IPS-NIHi7 (cell line): ENCODE data around the gene POLR2C.

Experiments used
- DNase-seq: peaks from one replicate; pipeline ENCODE4 v3.0.0; 2012; ENCODE audit warnings: mixed read lengths; ENCODE audit errors: extremely low spot score

The POLR2C gene

DNA sequence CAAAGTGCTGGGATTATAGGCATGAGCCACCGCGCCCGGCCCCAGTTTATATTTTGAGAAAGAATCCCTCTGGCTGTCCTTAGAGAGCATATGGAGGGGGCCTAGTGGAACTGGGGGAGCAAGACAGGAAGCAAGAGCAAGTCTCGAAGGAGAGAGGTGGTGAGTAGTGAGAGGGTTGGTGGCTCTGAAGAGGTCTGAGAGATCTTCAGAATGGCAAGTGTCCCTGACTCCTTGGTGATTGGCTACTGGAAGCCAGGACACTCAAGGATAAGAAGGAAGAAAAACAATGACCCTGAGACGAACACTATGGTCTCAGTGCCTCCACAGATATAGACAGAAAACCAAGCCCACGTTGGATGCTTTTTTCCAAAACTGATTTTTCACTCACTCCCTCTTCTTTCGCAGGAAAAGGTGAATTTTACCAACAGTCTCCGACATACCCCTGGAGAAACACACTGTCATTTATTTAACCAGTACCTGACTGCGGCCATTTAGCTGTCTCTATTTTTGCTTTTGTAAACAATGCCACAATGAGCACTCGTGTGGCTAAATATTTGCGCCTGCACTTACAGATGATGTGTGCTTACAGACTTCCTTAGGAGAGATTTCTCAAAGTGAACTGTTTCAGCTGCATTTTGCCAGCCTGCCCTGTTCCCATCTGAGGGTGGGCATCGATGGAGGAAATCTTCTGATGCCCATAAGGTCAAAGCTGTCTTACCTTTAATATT, 39.7 kb downstream of the POLR2C start:
- no peak for DNase-seq

DNA sequence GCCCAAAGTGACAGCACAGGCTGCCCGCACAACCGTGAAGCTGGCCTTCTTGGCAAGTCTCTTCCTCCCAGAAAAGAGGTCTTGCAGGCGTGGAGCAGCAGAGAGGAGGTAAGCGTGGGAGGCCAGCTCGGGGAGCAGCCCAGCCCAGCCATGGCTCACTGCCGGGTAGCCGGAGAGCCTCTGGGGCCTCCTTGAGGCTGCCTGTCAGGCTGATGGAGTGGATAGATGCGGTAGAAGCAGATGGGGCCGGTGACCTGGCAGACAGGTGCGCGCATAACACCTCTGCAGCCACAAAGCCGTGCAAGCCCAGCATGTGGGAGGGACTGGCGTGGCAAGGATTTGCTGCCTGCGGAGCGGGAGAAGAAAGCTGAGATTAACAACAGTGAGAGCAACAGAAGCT, 40.9 kb downstream of the POLR2C start:
- no peak for DNase-seq

DNA sequence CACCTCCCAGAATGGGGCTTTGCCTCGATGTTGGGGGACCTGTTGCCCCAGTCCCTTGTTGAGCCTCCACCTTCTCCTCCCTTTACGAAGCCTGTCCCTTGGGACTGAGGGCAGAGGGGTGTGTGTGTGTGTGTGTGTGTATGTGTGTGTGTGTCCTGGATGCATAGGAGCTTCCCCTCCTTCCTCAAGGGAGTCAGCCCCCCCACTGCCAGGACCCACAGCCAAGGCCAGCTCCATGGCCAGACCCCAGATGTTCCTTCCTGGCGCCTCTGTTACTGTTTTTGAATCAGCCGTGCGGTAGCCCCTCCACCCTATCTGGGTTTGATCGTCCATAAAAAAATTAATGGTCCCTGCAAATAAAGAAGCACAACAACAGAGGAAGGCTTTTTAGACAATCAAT, 41.5 kb downstream of the POLR2C start:
- DNase-seq, result no peak

DNA sequence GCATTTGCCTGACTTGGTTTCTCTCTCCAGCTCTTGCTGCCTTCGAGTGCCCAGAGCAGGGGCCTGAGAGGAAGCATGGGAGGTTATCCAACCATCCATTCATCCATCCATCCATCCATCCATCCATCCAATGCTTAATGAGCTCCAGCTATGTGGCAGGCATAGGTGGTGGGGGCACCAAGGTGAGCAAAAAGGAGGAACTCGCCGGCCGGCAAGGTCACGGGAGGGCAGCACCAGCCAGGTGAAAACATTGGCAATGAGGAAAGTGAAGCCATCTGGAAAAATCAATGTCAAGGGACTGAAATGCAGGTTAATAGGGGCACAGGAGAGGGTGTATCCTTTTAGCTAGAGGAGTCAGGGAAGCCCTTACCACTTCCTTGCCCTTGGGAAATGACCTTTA, 42.0 kb downstream of the POLR2C start:
- DNase-seq, result no peak

DNA sequence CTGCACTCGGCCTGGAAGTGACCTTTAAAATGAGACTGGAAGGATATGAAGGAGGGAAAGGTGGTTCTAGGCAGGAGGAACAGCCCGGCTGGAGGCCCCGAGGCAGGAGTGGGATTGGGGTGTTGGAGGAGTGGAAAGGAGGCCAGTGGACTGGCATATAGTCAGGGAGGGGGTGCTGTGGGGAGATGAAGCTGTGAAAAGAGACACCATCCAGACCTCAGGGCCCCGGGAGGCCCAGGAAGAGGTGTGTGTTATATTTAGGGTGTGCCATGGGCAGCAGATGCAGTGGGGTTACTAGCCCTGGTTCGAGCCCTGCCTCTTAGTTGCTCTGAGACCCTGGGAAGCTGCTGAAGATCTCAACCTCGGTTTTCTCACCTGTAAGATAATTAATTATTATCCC, 42.7 kb downstream of the POLR2C start:
- DNase-seq, result no peak

DNA sequence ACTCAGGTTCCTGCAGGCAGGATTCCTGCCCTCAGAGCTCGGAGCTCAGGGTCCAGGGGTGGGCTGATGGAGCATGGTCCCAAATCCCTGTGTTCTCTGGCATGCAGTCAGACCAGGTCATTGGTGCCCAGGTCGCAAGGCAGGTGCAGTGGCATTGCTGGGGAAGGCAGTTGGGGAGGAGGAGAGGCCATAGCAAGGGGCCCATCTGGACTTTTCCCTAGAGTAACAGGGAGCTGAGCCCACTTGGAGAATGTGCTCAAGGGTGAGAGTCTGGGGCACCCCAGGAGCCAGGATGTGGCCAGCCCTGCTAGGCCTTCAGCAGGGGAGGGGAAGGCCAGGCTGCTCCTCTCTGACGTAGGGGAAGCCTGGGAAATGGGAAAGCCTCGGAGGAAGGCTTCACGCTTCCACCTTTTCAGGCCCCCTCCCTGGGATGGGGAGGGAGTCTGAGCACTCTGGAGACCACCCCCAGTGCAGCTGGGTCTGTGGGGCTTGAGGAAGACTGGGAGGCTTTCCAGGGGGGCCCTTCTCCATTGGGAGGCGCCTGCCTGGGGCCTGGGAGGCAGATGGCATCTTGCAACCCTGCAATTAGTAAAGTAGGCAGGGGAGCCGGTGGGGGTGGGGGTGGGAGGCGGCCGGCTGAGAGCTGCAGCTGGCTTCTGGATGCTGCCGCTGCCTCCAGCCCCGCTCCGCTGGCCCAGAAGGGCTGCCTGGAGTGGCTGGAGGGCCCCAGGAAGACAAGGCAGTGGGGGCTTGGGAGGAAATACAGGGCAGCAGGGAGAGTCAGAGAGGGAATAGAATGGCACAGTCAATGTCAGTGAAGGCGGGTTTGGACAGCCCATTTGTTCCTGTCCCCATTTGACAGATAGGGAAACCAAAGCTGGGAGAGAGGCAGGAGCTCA, 44.9 kb downstream of the POLR2C start:
- DNase-seq, result no peak

DNA sequence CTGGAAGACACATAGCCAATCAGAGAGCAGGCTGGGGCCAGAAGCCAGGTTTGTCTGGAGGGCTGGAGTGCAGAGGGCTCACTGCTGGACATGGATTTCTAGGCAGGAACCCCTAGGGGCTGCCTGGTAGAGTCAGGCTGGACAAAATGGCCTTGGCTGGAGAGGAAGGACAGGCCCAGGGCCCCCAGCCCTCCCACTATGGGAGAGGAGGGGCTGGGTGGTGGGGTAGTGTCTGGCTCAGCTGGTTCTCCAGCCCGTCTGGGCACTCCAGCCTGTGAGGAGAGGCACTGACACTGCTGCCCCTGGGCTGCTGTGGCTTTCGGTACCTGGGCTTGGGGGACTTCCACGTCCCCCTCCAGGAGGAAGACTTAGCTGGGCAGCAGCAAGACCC, 45.6 kb downstream of the POLR2C start:
- no peak for DNase-seq

DNA sequence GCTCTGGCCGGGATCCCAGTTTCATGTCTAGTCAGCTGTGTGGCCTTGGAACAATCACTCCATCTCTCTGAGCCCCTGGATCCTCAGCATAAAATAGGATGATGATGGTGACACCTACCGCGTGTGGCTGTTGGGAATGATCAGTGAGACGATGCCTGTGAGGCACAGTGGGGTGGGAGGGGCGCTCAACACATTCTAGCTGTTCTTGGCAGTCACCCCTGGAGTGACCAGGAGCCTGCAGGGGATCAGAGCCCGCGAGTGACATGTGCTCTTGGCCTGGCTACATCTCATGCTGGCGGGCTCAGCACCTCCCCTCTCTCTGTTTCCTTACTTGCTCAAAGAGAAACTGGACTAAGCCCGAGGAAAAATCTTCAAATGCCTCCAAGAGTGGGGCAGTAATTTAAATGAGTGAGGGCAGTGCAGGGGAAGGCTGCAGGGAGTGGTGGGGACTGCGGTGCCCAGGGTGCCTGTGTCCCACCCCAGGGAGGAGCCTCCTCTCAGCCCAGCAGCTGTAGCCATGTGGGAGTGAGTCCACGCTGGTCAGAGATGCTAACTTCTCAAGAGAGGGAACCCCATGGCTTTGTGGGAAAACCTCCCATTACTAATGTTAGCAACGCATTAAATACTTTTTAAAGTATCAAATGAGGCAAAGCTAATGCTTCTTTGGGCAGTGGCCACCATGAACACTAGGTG, 46.9 kb downstream of the POLR2C start:
- DNase-seq, result no peak

DNA sequence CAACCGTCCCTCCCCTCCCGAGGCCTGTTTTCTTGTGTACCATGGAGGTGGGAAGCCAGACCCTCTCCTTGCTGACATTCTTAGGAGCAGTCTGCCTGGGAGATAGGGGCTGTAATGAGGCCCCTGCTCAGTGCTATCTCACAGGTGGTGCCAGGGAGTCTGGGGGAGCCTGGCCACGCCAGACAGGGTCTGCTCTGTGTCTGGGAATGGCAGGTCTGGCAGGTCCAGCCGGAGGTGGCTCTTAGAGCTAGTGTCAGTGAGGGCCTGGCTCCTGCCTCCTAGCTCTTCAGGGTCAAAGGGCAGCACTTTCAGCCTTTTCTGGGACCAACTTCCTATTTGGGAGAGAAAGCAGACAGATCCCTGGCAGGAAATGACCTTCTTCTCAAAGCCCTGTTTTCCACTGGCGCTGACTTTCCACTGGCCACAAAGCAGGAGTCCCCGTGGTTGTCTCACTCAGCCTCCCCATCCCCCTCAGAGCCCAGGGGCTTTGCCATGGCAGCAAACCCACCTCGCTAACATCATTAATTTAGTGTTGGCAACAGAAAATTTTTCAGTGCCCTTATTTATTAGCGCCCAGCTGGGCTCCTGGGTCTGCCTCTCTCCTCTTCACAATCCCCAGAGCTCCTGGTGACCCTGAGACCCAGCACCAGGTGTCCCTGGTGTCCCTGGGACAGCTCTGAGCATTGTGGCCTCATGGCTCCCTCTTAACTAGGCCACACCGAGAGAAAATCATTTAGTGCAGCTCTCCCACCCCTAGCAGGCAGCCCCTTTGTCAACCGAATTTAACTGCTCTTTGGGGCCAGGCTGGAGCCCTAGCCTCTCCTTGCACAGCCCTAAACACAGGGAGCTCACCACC, 47.8 kb downstream of the POLR2C start:
- DNase-seq, result no peak

DNA sequence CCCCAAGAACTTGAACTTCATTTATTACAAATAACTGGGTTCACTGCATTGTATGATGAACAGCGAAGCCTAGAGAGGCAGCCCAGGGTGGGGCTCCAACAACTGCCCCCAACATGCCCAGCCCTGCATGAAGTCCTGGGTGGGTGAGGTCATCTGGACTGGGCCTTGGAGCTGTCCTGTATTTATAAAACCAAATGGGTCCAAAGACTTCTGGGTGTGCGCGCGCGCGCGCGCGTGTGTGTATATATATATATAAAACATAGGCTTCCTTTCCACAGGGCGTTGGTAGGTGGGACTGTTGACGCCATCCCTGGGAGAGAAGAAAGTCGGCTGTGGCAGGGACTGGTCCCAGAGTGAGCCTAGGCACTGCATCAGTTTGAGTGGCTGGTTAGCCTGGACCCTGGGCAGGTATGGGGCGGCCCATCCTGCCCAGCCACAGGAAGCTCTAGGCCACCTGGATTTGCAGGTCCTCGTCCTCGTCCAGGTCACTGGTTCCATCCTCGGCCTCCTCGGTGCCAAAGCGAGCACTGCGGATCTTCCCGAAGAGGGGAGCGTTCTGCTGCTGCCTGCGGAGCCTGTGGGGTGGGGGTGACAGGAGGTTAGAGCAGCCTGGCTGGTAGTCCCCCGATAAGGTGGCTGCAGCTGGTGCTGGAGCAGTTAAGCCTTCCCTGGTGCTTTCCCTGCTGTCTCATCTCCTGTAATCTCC, 50.0 kb downstream of the POLR2C start:
- no peak for DNase-seq

DNA sequence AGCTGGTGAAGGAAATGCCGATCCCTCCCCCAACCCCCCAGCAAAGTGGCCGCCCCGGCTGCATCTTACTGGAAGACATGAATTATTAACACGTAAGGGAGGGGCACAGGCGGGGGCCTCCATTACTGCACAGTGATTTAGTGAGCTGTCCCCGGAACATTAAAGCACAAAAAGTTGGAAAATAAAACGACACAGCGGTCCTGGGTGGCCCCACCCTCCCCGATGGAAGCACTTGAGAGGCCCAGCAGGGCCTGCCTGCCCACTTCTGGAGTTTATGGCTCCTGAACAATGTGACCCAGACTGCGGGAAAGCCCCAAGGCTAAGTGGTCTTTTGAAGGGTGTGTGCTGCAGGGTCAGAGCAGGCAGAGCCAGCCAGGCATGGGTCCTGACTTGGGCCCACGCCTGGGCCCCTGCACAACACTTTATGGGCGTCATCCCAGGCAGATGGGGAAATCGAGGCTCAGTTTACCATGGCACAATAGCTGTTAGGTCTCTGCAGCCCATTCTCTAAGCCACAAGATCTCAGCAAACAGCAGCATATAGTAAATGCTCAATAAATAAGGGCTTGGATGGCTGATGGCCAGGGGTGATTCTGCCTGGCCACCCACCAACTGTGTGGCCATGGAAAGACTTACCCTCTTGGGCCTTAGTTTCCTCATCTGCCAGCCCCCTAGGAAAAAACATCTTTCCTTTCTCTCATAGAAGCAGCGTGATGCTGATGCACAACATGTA, 51.1 kb downstream of the POLR2C start:
- DNase-seq, result no peak

DNA sequence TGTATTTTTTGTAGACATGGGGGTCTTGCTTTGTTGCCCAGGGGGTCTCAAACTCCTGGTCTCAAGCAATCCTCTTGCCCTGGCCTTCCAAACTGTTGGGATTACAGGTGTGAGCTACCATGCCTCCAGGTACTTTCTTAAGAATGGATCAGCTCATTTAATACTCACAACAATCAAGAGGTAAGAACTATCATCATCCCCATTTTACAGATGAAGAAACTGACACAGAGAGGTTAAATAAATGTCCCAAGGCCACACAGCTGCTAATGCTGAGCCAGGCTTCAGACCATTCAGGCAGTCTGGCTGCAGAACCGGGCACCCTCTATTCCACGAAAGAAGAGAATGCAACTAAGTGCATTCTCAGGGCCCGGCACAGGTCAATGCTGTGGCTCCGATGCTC, 51.9 kb downstream of the POLR2C start:
- DNase-seq, result no peak

DNA sequence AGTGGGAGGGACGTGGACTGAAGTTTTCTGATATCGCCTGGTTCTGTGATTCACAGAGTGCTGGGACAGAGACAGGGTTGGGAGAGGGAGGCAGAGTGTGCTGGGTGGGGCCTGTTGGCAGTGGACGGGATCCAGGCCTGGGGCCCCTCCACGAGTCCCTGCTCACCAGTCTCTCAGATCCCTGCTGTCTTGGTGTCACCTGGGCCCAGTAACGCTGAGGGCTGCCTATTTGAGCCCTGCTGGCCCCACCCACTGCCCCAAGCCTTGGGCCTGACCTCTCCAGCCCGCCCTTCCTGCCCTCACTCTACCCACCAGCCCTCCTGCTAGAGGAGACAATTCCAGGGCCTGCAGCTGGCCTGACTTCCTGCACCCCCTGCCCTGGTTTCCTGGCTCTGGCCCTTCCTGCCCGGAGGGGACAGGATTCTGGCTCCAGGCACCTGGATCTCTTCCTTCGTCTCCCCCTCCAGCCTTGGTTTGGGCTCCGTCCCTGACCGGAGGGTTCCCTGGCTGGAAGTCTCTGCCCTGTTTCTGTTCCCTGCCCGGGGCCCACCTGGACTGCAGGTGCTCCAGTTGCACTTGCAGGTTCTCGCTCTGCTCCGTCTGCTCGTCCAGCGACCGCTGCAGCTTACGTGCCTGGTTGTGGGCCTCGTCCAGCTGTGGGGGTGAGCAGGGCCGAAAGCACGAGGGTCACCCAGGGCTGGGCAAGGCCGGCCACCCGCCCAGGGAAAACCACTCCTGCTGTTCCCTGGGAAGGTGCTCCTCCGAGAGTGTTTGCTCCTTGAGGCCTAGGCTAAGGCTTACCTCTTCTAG, 52.5 kb downstream of the POLR2C start:
- no peak for DNase-seq

DNA sequence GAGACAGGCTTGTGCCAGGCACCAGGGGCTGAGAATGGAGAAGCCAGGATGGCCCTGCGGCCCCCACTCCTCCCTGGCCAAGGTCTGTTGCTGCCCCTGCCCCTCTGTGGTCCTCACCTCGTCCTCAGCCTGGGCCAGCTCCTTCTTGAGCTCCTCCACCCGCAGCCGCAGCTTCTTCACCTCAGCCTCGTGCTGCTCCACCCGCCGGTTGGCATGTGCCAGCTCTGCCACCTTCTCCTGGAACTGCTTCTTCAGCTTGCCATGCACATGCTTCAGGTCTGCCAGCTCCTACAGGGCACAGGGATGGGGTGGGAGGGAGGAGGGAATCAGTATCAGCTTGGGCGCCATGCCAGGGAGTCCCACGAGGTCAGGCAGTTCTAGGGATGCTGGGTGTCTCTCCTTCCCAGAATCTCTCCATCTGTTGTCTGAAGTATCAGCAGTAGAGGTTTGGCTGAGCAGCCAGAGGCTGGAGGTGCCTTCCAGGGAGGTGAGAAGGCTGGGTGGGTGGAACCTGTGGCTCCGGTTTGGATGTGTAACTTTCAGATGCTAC, 53.8 kb downstream of the POLR2C start:
- DNase-seq, result no peak

DNA sequence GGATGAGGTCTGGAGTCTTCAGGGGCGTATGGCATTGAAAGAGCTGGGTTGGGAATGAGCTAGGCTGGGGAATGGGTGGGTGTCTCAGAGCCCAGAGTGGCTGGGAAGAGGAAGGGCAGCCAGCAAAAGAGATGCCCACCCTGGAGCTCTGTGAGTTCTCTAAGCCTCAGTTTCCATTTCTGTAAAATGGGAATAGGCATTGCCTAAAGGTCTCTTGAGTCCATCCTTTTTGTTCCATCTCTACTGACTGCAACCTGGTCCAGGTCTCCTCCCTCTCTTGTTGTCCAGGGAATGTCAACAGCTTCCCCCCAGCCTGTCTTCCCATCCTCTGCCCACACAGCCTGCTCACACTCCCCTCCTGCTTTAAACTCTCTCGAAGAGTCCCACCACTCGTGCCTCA, 54.3 kb downstream of the POLR2C start:
- no peak for DNase-seq

DNA sequence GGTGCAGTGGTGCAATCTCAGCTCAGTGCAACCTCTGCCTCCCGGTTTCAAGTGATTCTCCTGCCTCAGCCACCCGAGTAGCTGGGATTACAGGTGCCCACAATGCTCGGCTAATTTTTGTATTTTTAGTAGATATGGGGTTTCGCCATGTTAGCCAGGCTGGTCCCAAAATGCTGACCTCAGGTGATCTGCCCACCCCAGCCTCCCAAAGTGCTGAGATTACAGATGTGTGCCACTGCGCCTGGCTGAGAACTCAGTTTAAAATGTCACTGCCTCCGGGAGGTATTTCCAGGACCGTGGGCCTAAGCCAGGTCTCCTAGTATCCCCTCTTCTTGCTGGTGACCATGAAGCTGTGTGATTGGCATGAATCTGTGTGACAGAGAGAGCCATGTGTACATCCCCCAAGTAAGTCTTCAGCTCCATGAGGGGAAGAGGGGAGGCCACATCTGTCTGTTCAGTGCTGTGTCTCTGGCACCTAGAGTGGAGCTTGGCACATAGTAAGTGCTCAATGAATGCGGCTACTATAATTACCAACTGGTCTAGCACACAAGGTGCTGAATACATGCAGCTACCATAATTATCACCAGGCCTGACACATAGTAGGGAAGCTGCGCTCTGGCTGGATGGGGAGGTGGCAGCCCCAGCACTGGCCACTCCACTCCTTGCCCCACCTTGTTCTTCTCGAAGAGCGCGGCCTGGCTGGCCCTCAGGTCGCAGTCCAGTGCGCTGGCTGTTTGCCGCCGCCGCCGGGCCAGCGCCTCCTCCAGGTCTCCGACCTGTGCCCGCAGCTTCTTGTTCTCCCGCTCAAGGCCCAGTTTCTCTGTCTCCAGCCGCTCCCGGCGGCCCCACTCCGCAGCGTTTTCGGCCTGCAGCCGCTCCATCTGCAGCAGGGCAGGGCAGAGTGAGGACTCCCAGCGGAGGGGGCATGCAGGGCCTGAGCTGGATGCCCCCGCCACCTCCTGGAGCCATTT, 55.2 kb downstream of the POLR2C start:
- no peak for DNase-seq

DNA sequence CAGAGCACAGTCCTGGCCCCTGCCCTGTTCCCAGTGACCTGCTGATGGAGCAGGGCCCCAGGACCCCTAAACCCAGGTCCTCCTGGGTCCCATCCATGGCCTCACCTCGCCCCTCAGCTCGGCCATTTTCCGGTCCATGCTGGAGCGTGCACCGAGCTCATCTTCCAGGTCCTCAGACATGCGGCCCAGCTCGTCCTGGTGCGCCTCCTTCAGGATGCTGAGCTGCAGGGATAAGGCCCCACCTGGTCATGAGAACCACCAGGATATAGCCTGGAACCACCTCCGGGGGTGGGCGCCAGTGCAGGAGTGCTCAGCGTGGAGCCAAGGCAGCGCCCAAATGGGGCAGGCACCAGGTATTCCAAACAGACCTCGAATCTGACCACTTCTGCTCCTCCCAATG, 56.0 kb downstream of the POLR2C start:
- no peak for DNase-seq

DNA sequence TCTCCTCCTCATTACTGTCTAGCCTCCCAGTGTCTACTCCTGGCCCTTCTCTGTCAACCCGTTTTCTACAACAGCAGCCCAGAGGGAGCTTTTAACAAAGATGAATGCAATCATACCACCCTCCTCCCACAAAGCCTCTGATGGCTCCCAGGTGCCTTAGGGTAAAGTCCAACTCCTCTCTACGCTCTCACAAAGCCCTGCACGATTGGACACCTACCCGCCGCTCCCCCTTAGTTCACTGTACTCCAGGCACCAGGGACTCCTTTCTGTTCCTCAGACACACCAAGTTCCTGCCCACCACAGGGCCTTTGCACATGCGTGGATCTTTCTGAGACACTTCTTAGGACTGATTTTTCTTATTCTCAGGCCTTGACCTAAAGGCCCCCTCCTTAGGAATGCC, 56.4 kb downstream of the POLR2C start:
- no peak for DNase-seq
